Measurements from ENCODE around the gene CDK14.

The CDK14 gene

GRCh38 chr7:91066627-91067026 is 470.5 kb downstream of the CDK14 start:
- no peak overlapping the region for H3K27ac ChIP-seq (ENCODE audit: low read length)
- no peaks in the 10 kb centered on the region for H3K36me3 ChIP-seq (replicated peaks; ENCODE audit: low read depth, low read length)
- no peaks in the 10 kb centered on the region for H3K79me2 ChIP-seq (ENCODE audit: low read length)
- no peak overlapping the region for H3K4me2 ChIP-seq (ENCODE audit: low read length)
- no peaks in the 10 kb centered on the region for H4K20me1 ChIP-seq (ENCODE audit: insufficient read depth, low read length)
- H3K9ac ChIP-seq (ENCODE audit: low read length), result no peak overlapping the region
- TF ChIP-seq EZH2phosphoT487 (IDR thresholded peaks at IDR 0.05; ENCODE audit: low read depth), result no peak
- TF ChIP-seq, protein P1, sequence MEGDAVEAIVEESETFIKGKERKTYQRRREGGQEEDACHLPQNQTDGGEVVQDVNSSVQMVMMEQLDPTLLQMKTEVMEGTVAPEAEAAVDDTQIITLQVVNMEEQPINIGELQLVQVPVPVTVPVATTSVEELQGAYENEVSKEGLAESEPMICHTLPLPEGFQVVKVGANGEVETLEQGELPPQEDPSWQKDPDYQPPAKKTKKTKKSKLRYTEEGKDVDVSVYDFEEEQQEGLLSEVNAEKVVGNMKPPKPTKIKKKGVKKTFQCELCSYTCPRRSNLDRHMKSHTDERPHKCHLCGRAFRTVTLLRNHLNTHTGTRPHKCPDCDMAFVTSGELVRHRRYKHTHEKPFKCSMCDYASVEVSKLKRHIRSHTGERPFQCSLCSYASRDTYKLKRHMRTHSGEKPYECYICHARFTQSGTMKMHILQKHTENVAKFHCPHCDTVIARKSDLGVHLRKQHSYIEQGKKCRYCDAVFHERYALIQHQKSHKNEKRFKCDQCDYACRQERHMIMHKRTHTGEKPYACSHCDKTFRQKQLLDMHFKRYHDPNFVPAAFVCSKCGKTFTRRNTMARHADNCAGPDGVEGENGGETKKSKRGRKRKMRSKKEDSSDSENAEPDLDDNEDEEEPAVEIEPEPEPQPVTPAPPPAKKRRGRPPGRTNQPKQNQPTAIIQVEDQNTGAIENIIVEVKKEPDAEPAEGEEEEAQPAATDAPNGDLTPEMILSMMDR (IDR thresholded peaks at IDR 0.05; ENCODE audit: low read depth, low read length), result no peak
- no peaks in the 10 kb centered on the region for H3K4me1 ChIP-seq (ENCODE audit: low read length)
- H2AFZ ChIP-seq (ENCODE audit: low read depth, low read length), result no peak overlapping the region
- H3K4me3 ChIP-seq (ENCODE audit: low read length), result no peak overlapping the region
- H3K9me3 ChIP-seq (ENCODE audit: insufficient read depth, low read length), result no peaks in the 10 kb centered on the region
- no peaks in the 10 kb centered on the region for H3K27me3 ChIP-seq (ENCODE audit: low read depth, low read length)

DNA sequence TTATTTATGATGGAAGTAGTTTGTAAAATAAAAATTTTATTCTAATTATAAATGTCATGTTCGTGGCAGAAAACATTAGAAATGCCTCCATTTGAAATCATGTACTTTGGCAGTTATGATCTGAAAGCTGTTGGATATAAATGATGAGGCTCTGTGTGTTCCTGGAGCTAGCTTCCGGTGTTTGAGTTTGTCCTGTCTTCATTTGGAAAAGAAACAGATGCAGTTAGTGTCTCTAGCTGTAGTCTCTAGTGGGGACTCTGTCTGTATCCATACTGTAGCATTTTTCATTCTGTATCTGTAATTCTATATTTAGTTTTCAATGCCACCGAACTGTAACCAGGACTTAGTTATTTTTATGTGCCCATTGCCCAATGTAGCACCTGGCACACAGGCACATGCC is 471.1 kb downstream of the CDK14 start:
- no peak overlapping the region for H3K4me2 ChIP-seq (ENCODE audit: low read length)

GRCh38 chr7:91068136-91068795 is 472.1 kb downstream of the CDK14 start:
- TF ChIP-seq EZH2phosphoT487 (IDR thresholded peaks at IDR 0.05; ENCODE audit: low read depth), result no peak
- TF ChIP-seq, protein P1 (IDR thresholded peaks at IDR 0.05; ENCODE audit: low read depth, low read length), result no peak
- Histone ChIP-seq H3K9ac (ENCODE audit: low read length) (no peak overlapping the region), H2AFZ (ENCODE audit: low read depth, low read length) (no peak overlapping the region), H3K4me2 (ENCODE audit: low read length) (no peak overlapping the region), H3K27ac (ENCODE audit: low read length) (no peak overlapping the region), H3K9me3 (ENCODE audit: insufficient read depth, low read length) (no peaks in the 10 kb centered on the region), H4K20me1 (ENCODE audit: insufficient read depth, low read length) (no peaks in the 10 kb centered on the region), H3K4me1 (ENCODE audit: low read length) (no peaks in the 10 kb centered on the region), H3K36me3 (replicated peaks; ENCODE audit: low read depth, low read length) (no peaks in the 10 kb centered on the region), H3K79me2 (ENCODE audit: low read length) (no peaks in the 10 kb centered on the region), H3K4me3 (ENCODE audit: low read length) (no peak overlapping the region), H3K27me3 (ENCODE audit: low read depth, low read length) (no peaks in the 10 kb centered on the region)

More for the DNA sequence above, 471.1 kb downstream of the CDK14 start:
- no peaks in the 10 kb centered on the region for H3K36me3 ChIP-seq (replicated peaks; ENCODE audit: low read depth, low read length)
- no peak overlapping the region for H3K9ac ChIP-seq (ENCODE audit: low read length)
- no peak overlapping the region for H2AFZ ChIP-seq (ENCODE audit: low read depth, low read length)
- no peaks in the 10 kb centered on the region for H3K4me1 ChIP-seq (ENCODE audit: low read length)
- H3K4me3 ChIP-seq (ENCODE audit: low read length), result no peak overlapping the region
- H3K27ac ChIP-seq (ENCODE audit: low read length), result no peak overlapping the region
- H4K20me1 ChIP-seq (ENCODE audit: insufficient read depth, low read length), result no peaks in the 10 kb centered on the region
- no peaks in the 10 kb centered on the region for H3K27me3 ChIP-seq (ENCODE audit: low read depth, low read length)
- TF ChIP-seq, protein P1 (IDR thresholded peaks at IDR 0.05; ENCODE audit: low read depth, low read length), result no peak
- no peak for TF ChIP-seq EZH2phosphoT487 (IDR thresholded peaks at IDR 0.05; ENCODE audit: low read depth)
- no peaks in the 10 kb centered on the region for H3K9me3 ChIP-seq (ENCODE audit: insufficient read depth, low read length)
- no peaks in the 10 kb centered on the region for H3K79me2 ChIP-seq (ENCODE audit: low read length)

DNA sequence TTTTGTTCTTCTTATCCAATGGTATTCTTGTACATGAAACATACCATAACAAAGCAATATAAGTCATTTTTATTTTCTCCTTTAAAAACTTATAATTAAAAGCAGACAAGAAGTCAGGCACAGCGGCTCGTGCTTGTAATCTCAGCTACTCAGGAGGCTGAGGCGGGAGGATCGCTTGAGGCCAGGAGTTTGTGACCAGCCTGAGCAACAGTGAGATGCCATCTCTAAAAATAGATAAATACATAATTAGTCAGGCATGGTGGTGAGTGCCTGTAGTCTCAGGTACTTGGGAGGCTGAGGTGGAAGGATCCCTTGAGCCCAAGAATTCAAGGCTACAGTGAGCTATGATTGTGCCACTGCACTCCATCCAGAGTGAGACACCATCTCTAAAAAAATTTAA is 473.0 kb downstream of the CDK14 start:
- no peak overlapping the region for H3K27ac ChIP-seq (ENCODE audit: low read length)
- TF ChIP-seq, protein P1 (IDR thresholded peaks at IDR 0.05; ENCODE audit: low read depth, low read length), result no peak
- no peak for TF ChIP-seq EZH2phosphoT487 (IDR thresholded peaks at IDR 0.05; ENCODE audit: low read depth)
- H3K4me3 ChIP-seq (ENCODE audit: low read length), result no peak overlapping the region
- no peak overlapping the region for H3K4me2 ChIP-seq (ENCODE audit: low read length)
- no peak overlapping the region for H3K9ac ChIP-seq (ENCODE audit: low read length)
- H3K9me3 ChIP-seq (ENCODE audit: insufficient read depth, low read length), result no peaks in the 10 kb centered on the region
- H3K36me3 ChIP-seq (replicated peaks; ENCODE audit: low read depth, low read length), result no peaks in the 10 kb centered on the region
- H3K4me1 ChIP-seq (ENCODE audit: low read length), result no peaks in the 10 kb centered on the region
- H3K79me2 ChIP-seq (ENCODE audit: low read length), result no peaks in the 10 kb centered on the region
- no peaks in the 10 kb centered on the region for H3K27me3 ChIP-seq (ENCODE audit: low read depth, low read length)
- no peak overlapping the region for H2AFZ ChIP-seq (ENCODE audit: low read depth, low read length)
- H4K20me1 ChIP-seq (ENCODE audit: insufficient read depth, low read length), result no peaks in the 10 kb centered on the region

All from OCI-LY3 (cell line).